ENCODE measurements around the gene TTC23L. TPM values are rescaled to one million over a fixed set of nuclear protein-coding genes. Genes with fewer than 3 reads are reported as not detected.

TTC23L gene
- total RNA-seq, 4 donors from 2014 or later, result not detected

DNA sequence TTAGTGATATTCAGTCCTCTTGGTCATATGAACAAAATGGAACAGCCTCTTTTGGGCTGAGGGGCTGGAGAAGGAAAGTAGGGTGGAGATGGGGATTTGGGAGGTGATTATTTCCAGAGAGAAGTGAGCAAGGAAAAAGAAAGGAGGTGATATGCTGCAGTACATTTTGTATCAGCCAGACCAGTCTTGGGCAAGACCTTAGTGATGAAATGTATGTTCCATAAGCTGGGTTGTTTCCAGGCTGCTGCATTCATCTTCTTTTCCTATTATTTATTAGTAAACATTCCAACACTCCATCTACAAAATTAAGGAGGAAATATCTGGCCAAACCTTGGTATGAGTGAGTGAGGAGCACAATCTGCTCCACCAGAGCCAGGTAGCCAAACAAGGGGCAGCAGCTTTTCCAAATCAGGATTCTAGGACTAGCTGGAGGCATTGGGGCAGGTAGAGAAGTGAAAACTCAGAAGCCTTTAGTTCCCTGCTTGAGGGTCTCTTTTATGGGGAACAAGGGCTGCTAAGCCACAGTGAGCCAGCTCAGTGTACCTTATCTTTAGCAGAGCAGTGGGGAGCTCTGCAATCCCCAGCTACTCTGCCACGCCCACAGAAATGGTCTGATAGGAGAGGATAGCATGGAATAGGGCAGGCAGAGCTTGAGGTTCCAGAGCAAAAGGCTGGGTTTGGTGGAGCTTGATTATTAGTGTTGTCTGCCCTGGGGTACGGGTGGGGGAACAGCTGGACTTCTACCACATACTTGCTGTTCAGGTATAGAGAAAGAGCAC, 56.9 kb downstream of the TTC23L start:
- H3K9me3 ChIP-seq, result no peaks in the 10 kb centered on the region
- no peak overlapping the region for H3K4me3 ChIP-seq
- H3K27me3 ChIP-seq, result no peaks in the 10 kb centered on the region
- H3K27ac ChIP-seq, result no peak overlapping the region
- H3K36me3 ChIP-seq, result no peaks in the 10 kb centered on the region
- no peak for DNase-seq
- TF ChIP-seq POLR2A (IDR thresholded peaks at IDR 0.05) (no peak), CTCF (IDR thresholded peaks at IDR 0.05) (no peak)
- H3K4me1 ChIP-seq, result no peaks in the 10 kb centered on the region

DNA sequence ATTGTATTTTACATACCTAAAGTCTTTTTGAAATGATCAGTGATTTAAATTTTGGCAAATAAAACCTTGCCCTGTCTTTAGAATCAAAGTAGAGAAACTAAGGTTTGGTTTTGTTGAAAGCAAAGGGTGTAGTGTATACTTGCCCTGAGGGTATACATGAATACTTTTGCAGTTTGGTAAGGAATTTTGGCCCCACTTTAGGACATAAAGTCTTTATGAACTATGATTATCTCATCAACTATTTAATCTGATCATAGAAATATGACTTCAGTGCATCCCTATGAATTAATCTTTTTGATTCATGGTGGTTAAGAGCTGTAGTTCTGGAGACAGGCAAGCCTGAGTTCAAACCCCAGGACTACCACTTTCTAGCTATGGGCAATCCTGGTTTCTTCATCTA, 58.7 kb downstream of the TTC23L start:
- H3K36me3 ChIP-seq, result no peaks in the 10 kb centered on the region
- H3K4me3 ChIP-seq, result no peak overlapping the region
- H3K4me1 ChIP-seq, result no peaks in the 10 kb centered on the region
- no peak for DNase-seq
- H3K27me3 ChIP-seq, result no peaks in the 10 kb centered on the region
- TF ChIP-seq POLR2A (IDR thresholded peaks at IDR 0.05) (no peak), CTCF (IDR thresholded peaks at IDR 0.05) (no peak)
- no peaks in the 10 kb centered on the region for H3K9me3 ChIP-seq
- H3K27ac ChIP-seq, result no peak overlapping the region

DNA sequence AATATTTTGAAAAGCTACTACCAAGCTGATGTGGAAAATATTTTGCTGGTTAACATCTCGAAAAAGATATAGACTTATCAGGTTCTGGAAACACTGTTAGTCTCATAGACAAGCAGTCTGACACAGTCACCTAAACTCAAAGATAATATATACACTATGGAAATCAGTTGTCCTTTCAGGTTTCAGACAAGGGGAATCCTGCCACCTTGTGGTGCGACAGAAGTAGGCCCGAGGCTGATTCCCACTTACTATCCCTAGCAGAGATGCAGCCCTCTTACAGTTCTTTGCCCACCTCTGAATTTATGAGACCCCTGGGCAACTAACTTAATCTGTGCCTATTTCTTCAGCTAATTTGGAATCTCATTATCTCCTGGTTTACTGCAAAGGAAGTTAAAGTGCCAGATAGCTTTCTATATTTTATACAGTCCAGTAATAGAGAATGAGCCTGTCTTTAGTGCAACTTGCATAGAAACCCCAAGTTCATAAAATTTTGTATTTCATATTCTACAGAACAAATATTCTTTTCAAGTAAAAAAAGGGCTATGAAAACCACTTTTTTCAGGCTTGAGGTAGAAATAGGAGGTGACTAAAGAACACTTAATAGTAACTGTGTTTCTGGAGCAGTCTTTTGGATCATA, 59.4 kb downstream of the TTC23L start:
- TF ChIP-seq CTCF (IDR thresholded peaks at IDR 0.05) (peak; percentile 53 to 87 (median 78)), POLR2A (IDR thresholded peaks at IDR 0.05) (no peak)
- Histone ChIP-seq H3K27ac (no peak overlapping the region), H3K4me3 (no peak overlapping the region), H3K36me3 (no peaks in the 10 kb centered on the region), H3K9me3 (no peaks in the 10 kb centered on the region), H3K27me3 (no peaks in the 10 kb centered on the region), H3K4me1 (no peaks in the 10 kb centered on the region)
- peak; percentile 40 to 84 (median 57) for DNase-seq

DNA sequence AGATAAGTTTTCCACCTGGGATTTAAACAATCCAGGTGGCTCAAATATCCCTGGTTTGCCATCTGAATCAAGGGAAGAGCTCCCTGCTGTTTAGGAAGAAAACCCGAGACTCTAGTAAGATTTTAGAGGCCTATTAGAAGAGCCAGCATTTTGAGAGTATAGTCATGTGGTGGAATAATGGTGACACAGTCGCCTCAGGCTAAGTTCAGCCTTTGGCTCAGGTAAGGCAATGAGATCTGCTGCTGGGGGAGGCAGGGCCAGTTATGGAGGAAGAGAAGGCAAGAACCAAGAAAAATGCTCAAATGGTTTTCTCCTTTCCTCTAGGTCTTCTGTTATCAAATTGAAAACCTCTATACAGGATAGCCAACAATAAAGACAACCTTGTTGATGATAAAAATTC, 60.1 kb downstream of the TTC23L start:
- H3K27me3 ChIP-seq, result no peaks in the 10 kb centered on the region
- H3K4me3 ChIP-seq, result no peak overlapping the region
- no peaks in the 10 kb centered on the region for H3K36me3 ChIP-seq
- DNase-seq, result no peak
- H3K4me1 ChIP-seq, result no peaks in the 10 kb centered on the region
- H3K9me3 ChIP-seq, result no peaks in the 10 kb centered on the region
- no peak for TF ChIP-seq CTCF (IDR thresholded peaks at IDR 0.05)
- TF ChIP-seq POLR2A (IDR thresholded peaks at IDR 0.05), result no peak
- no peak overlapping the region for H3K27ac ChIP-seq

- TF ChIP-seq POLR2A (IDR thresholded peaks at IDR 0.05) (no peak), CTCF (IDR thresholded peaks at IDR 0.05) (no peak)
- no peaks in the 10 kb centered on the region for H3K36me3 ChIP-seq
- DNase-seq, result no peak
- no peaks in the 10 kb centered on the region for H3K27me3 ChIP-seq
- no peak overlapping the region for H3K27ac ChIP-seq
- H3K4me1 ChIP-seq, result no peaks in the 10 kb centered on the region
- H3K4me3 ChIP-seq, result no peak overlapping the region
- no peaks in the 10 kb centered on the region for H3K9me3 ChIP-seq
These were observed 61.7 kb downstream of the TTC23L start for GRCh38 chr5:34900652-34901051.
